Muscle of back (tissue), 11 donors: Measurements from ENCODE around the gene FAM107B. TPM values are rescaled to one million over a fixed set of nuclear protein-coding genes. Genes with fewer than 3 reads are reported as not detected.
"Not testable (repeated sequence)": the region's sequence is repeated elsewhere in the genome, so short reads cannot be mapped to it uniquely, and the experiment has no call there.

Experiments used
- DNase-seq, 3 donors: peaks; one replicate each; pipeline versions ENCODE4 v3.0.0 to v3.0.0-alpha.2; 2013
- polyA plus RNA-seq, 10 donors: library from polyadenylated mRNA; unstranded; fragments of 120-200 nt; gene quantifications; one replicate each; pipeline ENCODE4 v1.2.1, GENCODE V29; 2013; ENCODE audit not compliant: insufficient read length in 10 of 10

Gene FAM107B
- polyA plus RNA-seq, 10 donors: 17.8 to 30.9 (median 23.3) TPM

GRCh38 chr10:14603534-14604102 lies 171.1 kb downstream of the FAM107B start:
- peak in 2 of 3 donors; percentile 32 to 64 for DNase-seq

- DNase-seq: no peak
Measured at GRCh38 chr10:14602807-14603533, 171.7 kb downstream of the FAM107B start.

GRCh38 chr10:14601872-14602725 lies 172.6 kb downstream of the FAM107B start:
- DNase-seq: peak in 1 of 3 donors; percentile 39

GRCh38 chr10:14601326-14601725 lies 173.4 kb downstream of the FAM107B start:
- no peak for DNase-seq

- DNase-seq: no peak
Measured at GRCh38 chr10:14600065-14600464, 174.6 kb downstream of the FAM107B start.

- no peak for DNase-seq
Measured at GRCh38 chr10:14598809-14599764, 175.6 kb downstream of the FAM107B start.

- no peak for DNase-seq
Measured at GRCh38 chr10:14595526-14596182, 179.0 kb downstream of the FAM107B start.

- no peak for DNase-seq
Measured at GRCh38 chr10:14594878-14595525, 179.7 kb downstream of the FAM107B start.

- DNase-seq: no peak
Measured at GRCh38 chr10:14593806-14594205, 180.9 kb downstream of the FAM107B start.

- DNase-seq: no peak
Measured at GRCh38 chr10:14592566-14592965, 182.1 kb downstream of the FAM107B start.

- DNase-seq: no peak
Measured at GRCh38 chr10:14592026-14592425, 182.7 kb downstream of the FAM107B start.

GRCh38 chr10:14588938-14589294 lies 185.8 kb downstream of the FAM107B start:
- not testable (repeated sequence) for DNase-seq

- peak in 2 of 3 donors; percentile 43 to 91 for DNase-seq
Measured at GRCh38 chr10:14588084-14588937, 186.4 kb downstream of the FAM107B start.

- no peak for DNase-seq
Measured at GRCh38 chr10:14587540-14588083, 187.1 kb downstream of the FAM107B start.

GRCh38 chr10:14586901-14587300 lies 187.8 kb downstream of the FAM107B start:
- no peak for DNase-seq

- DNase-seq: no peak
Measured at GRCh38 chr10:14585287-14586193, 189.2 kb downstream of the FAM107B start.

- DNase-seq: no peak
Measured at GRCh38 chr10:14584661-14585060, 190.0 kb downstream of the FAM107B start.

GRCh38 chr10:14583967-14584366 lies 190.7 kb downstream of the FAM107B start:
- DNase-seq: no peak
